WTC11 (cell line): ENCODE results near the gene GRB10. TPM values are rescaled to one million over a fixed set of nuclear protein-coding genes. Genes with fewer than 3 reads are reported as not detected.

Experiments used
- ATAC-seq: fragments of 200-7000 bp; cut with Tn5 transposase; 2 replicates; pipeline ENCODE4 v1.10.0; 2021; ENCODE audit warnings: mild to moderate bottlenecking, moderate library complexity
- CTCF ChIA-PET: fragments of 300-600 bp; sonication (Branson Sonifier 250); formaldehyde crosslinking; loops from one replicate; lab custom pipeline; 2021; ENCODE audit warnings: antibody characterized with exemption; lab: Charles Lee
- POLR2A ChIA-PET: fragments of 350-600 bp; sonication (Branson Sonifier 250); formaldehyde crosslinking; loops from one replicate; lab custom pipeline; 2021; ENCODE audit warnings: antibody characterized with exemption; lab: Charles Lee
- DNase-seq: peaks from one replicate; pipeline ENCODE4 v3.0.0; 2021; ENCODE audit warnings: low spot score
- H3K27ac Mint-ChIP-seq: 2 replicates; pipeline ENCODE4 v1.8.0; 2021; ENCODE audit warnings: mixed read lengths
- H3K27me3 Mint-ChIP-seq: 2 replicates; pipeline ENCODE4 v1.8.0; 2021; ENCODE audit warnings: low read depth, mild to moderate bottlenecking, moderate library complexity, mixed read lengths
- H3K36me3 Mint-ChIP-seq: 2 replicates; pipeline ENCODE4 v1.8.0; 2021; ENCODE audit warnings: mixed read lengths
- H3K4me1 Mint-ChIP-seq: 2 replicates; pipeline ENCODE4 v1.8.0; 2022; ENCODE audit warnings: mixed read lengths
- H3K4me3 Mint-ChIP-seq: 2 replicates; pipeline ENCODE4 v1.8.0; 2021; ENCODE audit warnings: mild to moderate bottlenecking, moderate library complexity, mixed read lengths
- H3K9me3 Mint-ChIP-seq: 2 replicates; pipeline ENCODE4 v1.8.0; 2021; ENCODE audit warnings: mixed read lengths
- CREB1 ChIP-seq: sonication (generic); formaldehyde crosslinking; IDR thresholded peaks from 2 replicates; pipeline ENCODE4 v1.8.0; 2023; ENCODE audit warnings: mild to moderate bottlenecking, missing genetic modification reagents
- ESRRA ChIP-seq: sonication (generic); formaldehyde crosslinking; IDR thresholded peaks from 2 replicates; pipeline ENCODE4 v1.8.1; 2022; ENCODE audit warnings: mild to moderate bottlenecking, missing genetic modification reagents, borderline replicate concordance
- HMGA2 ChIP-seq: fragments of 250-450 bp; sonication (Bioruptor Pico); IDR thresholded peaks from 2 replicates; pipeline ENCODE4 v1.4.0; 2021; ENCODE audit warnings: mild to moderate bottlenecking, moderate library complexity
- SOX15 ChIP-seq: fragments of 250-450 bp; sonication (Bioruptor Pico); IDR thresholded peaks from 2 replicates; pipeline ENCODE4 v1.9.0; 2021; ENCODE audit warnings: mild to moderate bottlenecking
- ZBTB21 ChIP-seq: sonication (generic); formaldehyde crosslinking; IDR thresholded peaks from 2 replicates; pipeline ENCODE4 v1.8.1; 2023; ENCODE audit warnings: mild to moderate bottlenecking, missing genetic modification reagents, borderline replicate concordance
- ZNF121 ChIP-seq: sonication (generic); formaldehyde crosslinking; IDR thresholded peaks from 2 replicates; pipeline ENCODE4 v1.8.0; 2023; ENCODE audit warnings: missing genetic modification reagents
- ZNF671 ChIP-seq: fragments of 250-450 bp; sonication (Bioruptor Pico); IDR thresholded peaks from 2 replicates; pipeline ENCODE4 v1.8.0; 2021; ENCODE audit warnings: mild to moderate bottlenecking
- total RNA-seq: library from RNA; stranded (reverse); gene quantifications from 3 replicates; pipeline ENCODE4 v1.2.3, GENCODE V29; 2021
- TF ChIP-seq, protein P1 (sequence below): fragments of 250-450 bp; sonication (Bioruptor Pico); IDR thresholded peaks from 2 replicates; pipeline ENCODE4 v1.9.0; 2021; ENCODE audit warnings: mild to moderate bottlenecking, borderline replicate concordance
- TF ChIP-seq, protein P2 (sequence below): fragments of 250-450 bp; sonication (Bioruptor Pico); IDR thresholded peaks from 2 replicates; pipeline ENCODE4 v1.9.0; 2021; ENCODE audit warnings: mild to moderate bottlenecking

The GRB10 gene
- total RNA-seq, 1 experiment from 2014 or later = 103 TPM

DNA sequence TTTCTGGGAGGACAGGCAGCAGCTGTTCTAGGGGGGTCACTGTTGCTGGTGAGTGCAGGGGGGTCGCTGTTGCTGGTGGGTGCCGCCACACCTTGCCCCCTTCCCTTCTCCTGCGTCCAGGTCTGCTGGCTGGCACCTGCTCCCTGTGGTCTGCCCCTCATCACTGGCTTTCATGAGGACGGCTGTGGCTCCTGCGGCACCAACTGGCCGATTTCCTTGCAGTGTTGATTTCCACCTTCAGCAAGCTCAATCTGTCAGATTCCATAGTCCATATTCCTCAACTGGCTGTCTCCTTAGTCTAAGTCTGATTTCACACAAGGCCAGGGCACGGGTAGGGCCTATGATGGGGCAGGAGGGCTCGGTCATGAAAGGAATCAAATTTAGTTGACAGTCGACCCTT, 23.4 kb upstream of the GRB10 start (continued):
- TF ChIP-seq, protein P1, sequence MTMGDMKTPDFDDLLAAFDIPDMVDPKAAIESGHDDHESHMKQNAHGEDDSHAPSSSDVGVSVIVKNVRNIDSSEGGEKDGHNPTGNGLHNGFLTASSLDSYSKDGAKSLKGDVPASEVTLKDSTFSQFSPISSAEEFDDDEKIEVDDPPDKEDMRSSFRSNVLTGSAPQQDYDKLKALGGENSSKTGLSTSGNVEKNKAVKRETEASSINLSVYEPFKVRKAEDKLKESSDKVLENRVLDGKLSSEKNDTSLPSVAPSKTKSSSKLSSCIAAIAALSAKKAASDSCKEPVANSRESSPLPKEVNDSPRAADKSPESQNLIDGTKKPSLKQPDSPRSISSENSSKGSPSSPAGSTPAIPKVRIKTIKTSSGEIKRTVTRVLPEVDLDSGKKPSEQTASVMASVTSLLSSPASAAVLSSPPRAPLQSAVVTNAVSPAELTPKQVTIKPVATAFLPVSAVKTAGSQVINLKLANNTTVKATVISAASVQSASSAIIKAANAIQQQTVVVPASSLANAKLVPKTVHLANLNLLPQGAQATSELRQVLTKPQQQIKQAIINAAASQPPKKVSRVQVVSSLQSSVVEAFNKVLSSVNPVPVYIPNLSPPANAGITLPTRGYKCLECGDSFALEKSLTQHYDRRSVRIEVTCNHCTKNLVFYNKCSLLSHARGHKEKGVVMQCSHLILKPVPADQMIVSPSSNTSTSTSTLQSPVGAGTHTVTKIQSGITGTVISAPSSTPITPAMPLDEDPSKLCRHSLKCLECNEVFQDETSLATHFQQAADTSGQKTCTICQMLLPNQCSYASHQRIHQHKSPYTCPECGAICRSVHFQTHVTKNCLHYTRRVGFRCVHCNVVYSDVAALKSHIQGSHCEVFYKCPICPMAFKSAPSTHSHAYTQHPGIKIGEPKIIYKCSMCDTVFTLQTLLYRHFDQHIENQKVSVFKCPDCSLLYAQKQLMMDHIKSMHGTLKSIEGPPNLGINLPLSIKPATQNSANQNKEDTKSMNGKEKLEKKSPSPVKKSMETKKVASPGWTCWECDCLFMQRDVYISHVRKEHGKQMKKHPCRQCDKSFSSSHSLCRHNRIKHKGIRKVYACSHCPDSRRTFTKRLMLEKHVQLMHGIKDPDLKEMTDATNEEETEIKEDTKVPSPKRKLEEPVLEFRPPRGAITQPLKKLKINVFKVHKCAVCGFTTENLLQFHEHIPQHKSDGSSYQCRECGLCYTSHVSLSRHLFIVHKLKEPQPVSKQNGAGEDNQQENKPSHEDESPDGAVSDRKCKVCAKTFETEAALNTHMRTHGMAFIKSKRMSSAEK (CRISPR knock-in tag) = no peak
- TF ChIP-seq HMGA2 = no peak

DNA sequence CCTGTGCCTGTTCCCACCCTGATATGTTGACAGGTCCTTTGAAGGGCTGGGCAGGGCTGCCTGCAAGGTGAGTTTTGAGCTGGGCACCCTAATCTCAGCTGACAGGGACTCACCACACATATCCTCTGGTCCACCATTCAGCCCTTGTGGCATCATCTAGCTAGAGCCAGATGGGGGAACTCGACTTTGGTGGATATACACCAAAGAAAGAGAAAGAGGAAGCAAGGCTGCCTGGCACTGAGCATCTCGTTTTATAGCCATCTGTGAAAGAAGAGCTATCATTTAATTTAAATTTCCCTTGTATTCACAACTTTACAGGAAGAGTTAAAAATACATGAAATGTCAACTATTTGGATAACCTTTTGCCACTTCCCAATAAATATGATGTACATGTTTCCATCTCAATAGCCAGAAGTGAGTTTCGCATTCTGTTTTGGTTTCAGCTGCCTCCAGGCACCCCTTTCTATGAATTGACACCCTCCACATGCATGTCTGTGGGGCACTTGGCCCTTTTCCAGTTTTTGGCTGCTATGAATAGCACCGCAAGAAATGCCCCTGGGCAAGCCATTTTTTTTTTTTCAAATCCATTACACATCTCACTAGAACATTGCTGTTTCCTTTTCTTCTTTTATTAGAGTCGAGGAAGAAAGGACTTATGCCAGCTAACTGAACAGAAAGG, 22.9 kb upstream of the GRB10 start:
- no peak for ATAC-seq
- ChIA-PET CTCF (no interaction called here), POLR2A (no interaction called here)
- H3K36me3 Mint-ChIP-seq = no peaks in the 10 kb centered on the region
- TF ChIP-seq SOX15 (CRISPR knock-in tag) = no peak
- H3K4me1 Mint-ChIP-seq = peaks cover 36% of the 10 kb centered on the region
- H3K27me3 Mint-ChIP-seq = no peaks in the 10 kb centered on the region; the same call in none of the 2 replicates
- no peak overlapping the region for H3K27ac Mint-ChIP-seq
- no peak overlapping the region for H3K4me3 Mint-ChIP-seq
- no peak for DNase-seq
- no peaks in the 10 kb centered on the region for H3K9me3 Mint-ChIP-seq

DNA sequence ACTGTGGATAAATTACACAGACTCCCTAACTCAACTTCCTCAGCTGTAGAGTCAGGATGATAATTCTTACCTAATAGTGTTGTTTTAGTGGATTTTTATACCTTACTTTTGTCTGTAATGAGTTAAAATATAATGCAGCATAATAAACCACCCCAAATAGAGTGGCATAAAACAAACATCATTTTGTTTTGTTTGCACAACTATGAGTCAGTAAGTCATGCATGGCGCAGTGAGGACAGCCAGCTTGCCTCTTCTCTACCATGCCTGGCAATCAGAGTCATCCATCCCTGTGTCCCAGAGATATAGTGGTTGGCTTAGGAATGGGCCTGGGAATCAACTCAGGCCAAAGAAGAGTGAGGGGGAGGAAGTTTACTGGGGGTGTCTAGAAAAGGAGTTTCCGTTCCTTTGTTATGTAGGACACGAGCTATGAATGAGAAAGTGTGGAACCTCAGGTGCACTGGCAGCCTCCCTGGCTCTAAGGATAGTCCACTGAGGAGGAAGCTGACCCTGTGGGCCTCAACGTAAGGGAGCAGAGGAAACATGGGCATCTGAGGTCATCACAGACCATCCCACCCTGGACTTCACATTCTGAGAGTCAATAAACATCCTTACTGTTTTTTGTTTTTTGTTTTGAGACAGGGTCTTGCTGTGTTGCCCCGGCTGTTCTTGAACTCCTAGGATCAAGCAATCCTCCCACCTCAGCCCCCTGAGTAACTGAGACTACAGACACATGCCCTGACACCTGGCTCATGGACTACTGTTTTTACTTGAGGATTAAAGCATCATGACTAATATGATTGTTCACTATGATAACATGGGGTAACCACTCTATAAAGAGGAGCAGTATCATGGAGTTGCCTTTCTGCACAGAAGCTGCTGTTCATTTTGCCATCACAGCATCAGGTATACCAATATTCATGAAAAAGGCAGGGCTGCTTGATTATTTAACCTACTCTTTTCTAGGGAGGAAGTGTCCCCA, 21.0 kb upstream of the GRB10 start:
- ATAC-seq = peak; percentile 75
- Mint-ChIP-seq H3K27me3 (no peaks in the 10 kb centered on the region; the same call in 1 of the 2 replicates), H3K27ac (no peak overlapping the region), H3K36me3 (peaks cover 6% of the 10 kb centered on the region), H3K9me3 (peaks cover 8% of the 10 kb centered on the region), H3K4me3 (no peak overlapping the region), H3K4me1 (peaks cover 32% of the 10 kb centered on the region)
- TF ChIP-seq ZNF121 (peak; percentile 92), ESRRA (no peak), ZNF671 (no peak), ZBTB21 (CRISPR knock-in tag) (0 out of 2 replicates have a peak, but pooled peaks have one; percentile 48)
- ChIA-PET POLR2A (no interaction called here), CTCF (no interaction called here)
- no peak for DNase-seq

DNA sequence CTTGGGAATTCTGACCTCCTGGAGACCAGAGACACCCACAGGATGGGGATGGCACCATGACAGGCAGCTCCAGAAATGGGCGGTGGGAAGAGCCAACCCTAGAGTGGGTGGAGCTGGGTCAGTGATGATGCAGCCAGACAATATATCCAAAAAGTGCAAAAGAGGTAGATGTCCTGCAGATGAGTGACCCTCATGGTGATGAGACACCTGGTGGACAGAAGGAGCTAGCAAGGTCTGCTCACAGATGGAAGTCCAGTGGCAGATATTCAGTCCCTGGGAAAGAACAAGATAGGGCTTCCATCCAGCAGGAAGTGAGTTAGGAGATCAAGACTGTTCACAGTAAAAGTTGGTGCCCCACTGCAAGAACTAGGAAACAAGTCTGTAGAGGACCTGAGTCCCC, 19.2 kb upstream of the GRB10 start:
- peaks cover 6% of the 10 kb centered on the region; the same call in 1 of the 2 replicates for H3K27me3 Mint-ChIP-seq
- no peak for TF ChIP-seq CREB1
- TF ChIP-seq, protein P2, sequence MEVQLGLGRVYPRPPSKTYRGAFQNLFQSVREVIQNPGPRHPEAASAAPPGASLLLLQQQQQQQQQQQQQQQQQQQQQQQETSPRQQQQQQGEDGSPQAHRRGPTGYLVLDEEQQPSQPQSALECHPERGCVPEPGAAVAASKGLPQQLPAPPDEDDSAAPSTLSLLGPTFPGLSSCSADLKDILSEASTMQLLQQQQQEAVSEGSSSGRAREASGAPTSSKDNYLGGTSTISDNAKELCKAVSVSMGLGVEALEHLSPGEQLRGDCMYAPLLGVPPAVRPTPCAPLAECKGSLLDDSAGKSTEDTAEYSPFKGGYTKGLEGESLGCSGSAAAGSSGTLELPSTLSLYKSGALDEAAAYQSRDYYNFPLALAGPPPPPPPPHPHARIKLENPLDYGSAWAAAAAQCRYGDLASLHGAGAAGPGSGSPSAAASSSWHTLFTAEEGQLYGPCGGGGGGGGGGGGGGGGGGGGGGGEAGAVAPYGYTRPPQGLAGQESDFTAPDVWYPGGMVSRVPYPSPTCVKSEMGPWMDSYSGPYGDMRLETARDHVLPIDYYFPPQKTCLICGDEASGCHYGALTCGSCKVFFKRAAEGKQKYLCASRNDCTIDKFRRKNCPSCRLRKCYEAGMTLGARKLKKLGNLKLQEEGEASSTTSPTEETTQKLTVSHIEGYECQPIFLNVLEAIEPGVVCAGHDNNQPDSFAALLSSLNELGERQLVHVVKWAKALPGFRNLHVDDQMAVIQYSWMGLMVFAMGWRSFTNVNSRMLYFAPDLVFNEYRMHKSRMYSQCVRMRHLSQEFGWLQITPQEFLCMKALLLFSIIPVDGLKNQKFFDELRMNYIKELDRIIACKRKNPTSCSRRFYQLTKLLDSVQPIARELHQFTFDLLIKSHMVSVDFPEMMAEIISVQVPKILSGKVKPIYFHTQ (CRISPR knock-in tag) = no peak
- H3K36me3 Mint-ChIP-seq = peaks cover 11% of the 10 kb centered on the region
- H3K9me3 Mint-ChIP-seq = peaks cover 25% of the 10 kb centered on the region
- DNase-seq = no peak
- ChIA-PET POLR2A (no interaction called here), CTCF (no interaction called here)
- H3K4me1 Mint-ChIP-seq = peaks cover 30% of the 10 kb centered on the region
- H3K27ac Mint-ChIP-seq = no peak overlapping the region
- no peak overlapping the region for H3K4me3 Mint-ChIP-seq
- no peak for ATAC-seq
